ENCODE measurements around the gene PAQR5.

DNA sequence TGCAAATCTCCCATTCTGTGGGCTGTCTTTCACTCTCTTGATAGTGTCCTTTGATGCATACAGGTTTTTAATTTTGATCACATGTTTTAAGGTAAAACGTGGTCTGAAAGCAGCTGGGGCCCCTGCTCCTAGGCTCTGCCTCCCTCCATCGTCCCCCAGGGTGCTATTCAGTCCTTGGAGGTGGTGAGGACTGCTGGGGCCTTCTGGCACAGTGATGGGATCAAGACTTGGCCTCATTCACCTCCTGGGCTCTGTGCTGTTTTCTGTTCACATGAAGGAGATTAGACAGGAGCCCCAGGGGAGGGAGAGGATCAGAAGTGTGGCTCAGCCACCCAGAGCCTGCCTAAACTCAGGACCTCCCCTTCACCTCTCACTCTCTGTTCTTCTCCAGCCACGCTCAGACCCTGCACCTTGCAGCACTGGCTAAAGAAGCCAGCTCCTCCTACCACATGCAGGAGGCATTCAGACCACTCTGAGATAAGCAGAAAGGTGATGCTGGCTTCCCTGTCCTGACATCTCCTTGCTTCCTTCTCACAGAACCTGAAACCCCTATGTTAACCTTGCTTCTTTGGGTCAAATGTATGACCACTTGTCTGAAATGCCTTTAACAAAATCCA lies 43.9 kb downstream of the PAQR5 start:
- TF ChIP-seq, protein P1, sequence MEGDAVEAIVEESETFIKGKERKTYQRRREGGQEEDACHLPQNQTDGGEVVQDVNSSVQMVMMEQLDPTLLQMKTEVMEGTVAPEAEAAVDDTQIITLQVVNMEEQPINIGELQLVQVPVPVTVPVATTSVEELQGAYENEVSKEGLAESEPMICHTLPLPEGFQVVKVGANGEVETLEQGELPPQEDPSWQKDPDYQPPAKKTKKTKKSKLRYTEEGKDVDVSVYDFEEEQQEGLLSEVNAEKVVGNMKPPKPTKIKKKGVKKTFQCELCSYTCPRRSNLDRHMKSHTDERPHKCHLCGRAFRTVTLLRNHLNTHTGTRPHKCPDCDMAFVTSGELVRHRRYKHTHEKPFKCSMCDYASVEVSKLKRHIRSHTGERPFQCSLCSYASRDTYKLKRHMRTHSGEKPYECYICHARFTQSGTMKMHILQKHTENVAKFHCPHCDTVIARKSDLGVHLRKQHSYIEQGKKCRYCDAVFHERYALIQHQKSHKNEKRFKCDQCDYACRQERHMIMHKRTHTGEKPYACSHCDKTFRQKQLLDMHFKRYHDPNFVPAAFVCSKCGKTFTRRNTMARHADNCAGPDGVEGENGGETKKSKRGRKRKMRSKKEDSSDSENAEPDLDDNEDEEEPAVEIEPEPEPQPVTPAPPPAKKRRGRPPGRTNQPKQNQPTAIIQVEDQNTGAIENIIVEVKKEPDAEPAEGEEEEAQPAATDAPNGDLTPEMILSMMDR (IDR thresholded peaks at IDR 0.05), result no peak
- TF ChIP-seq JUN (CRISPR knock-in tag; IDR thresholded peaks at IDR 0.05) (no peak), ELF4 (CRISPR knock-in tag; IDR thresholded peaks at IDR 0.05; ENCODE audit: low read depth) (no peak), ZNF396 (CRISPR knock-in tag; IDR thresholded peaks at IDR 0.05; ENCODE audit: borderline replicate concordance) (no peak), SP1 (CRISPR knock-in tag; conservative IDR thresholded peaks at IDR 0.05) (no peak), TCF7 (CRISPR knock-in tag; IDR thresholded peaks at IDR 0.05; ENCODE audit: low read depth) (no peak)
- TF ChIP-seq, protein P2, sequence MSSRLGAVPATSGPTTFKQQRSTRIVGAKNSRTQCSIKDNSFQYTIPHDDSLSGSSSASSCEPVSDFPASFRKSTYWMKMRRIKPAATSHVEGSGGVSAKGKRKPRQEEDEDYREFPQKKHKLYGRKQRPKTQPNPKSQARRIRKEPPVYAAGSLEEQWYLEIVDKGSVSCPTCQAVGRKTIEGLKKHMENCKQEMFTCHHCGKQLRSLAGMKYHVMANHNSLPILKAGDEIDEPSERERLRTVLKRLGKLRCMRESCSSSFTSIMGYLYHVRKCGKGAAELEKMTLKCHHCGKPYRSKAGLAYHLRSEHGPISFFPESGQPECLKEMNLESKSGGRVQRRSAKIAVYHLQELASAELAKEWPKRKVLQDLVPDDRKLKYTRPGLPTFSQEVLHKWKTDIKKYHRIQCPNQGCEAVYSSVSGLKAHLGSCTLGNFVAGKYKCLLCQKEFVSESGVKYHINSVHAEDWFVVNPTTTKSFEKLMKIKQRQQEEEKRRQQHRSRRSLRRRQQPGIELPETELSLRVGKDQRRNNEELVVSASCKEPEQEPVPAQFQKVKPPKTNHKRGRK (CRISPR knock-in tag; IDR thresholded peaks at IDR 0.05; ENCODE audit: borderline replicate concordance), result no peak

Measured in WTC11 (cell line).